Measurements from ENCODE around the gene POMT2. TPM values are rescaled to one million over a fixed set of nuclear protein-coding genes. Genes with fewer than 3 reads are reported as not detected.

Gene POMT2
- total RNA-seq, 2 donors from 2014 or later, result 13.0 to 37.7 TPM

- Histone ChIP-seq H3K9me3 (no peaks in the 10 kb centered on the region), H3K4me1 (no peaks in the 10 kb centered on the region), H3K4me3 (no peak overlapping the region), H3K9ac (ENCODE audit: low read depth in 2 of 2, low read length in 2 of 2) (no peak overlapping the region), H3K27me3 (no peaks in the 10 kb centered on the region), H3K36me3 (no peaks in the 10 kb centered on the region), H3K27ac (no peak overlapping the region)
- no peak for DNase-seq
- TF ChIP-seq, protein P1, sequence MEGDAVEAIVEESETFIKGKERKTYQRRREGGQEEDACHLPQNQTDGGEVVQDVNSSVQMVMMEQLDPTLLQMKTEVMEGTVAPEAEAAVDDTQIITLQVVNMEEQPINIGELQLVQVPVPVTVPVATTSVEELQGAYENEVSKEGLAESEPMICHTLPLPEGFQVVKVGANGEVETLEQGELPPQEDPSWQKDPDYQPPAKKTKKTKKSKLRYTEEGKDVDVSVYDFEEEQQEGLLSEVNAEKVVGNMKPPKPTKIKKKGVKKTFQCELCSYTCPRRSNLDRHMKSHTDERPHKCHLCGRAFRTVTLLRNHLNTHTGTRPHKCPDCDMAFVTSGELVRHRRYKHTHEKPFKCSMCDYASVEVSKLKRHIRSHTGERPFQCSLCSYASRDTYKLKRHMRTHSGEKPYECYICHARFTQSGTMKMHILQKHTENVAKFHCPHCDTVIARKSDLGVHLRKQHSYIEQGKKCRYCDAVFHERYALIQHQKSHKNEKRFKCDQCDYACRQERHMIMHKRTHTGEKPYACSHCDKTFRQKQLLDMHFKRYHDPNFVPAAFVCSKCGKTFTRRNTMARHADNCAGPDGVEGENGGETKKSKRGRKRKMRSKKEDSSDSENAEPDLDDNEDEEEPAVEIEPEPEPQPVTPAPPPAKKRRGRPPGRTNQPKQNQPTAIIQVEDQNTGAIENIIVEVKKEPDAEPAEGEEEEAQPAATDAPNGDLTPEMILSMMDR (IDR thresholded peaks at IDR 0.05), result no peak
- intact Hi-C loops (cut with DNase I), result no loop called here
These were observed 35.1 kb upstream of the POMT2 start for GRCh38 chr14:77355811-77356210.

- H3K27ac ChIP-seq, result no peak overlapping the region
- DNase-seq, result no peak
- TF ChIP-seq, protein P1 (IDR thresholded peaks at IDR 0.05), result no peak
- no peak overlapping the region for H3K9ac ChIP-seq (ENCODE audit: low read depth in 2 of 2, low read length in 2 of 2)
- H3K27me3 ChIP-seq, result no peaks in the 10 kb centered on the region
- H3K36me3 ChIP-seq, result no peaks in the 10 kb centered on the region
- no peaks in the 10 kb centered on the region for H3K9me3 ChIP-seq
- no peak overlapping the region for H3K4me3 ChIP-seq
- no peaks in the 10 kb centered on the region for H3K4me1 ChIP-seq
- intact Hi-C loops (cut with DNase I), result no loop called here
These were observed 32.9 kb upstream of the POMT2 start for GRCh38 chr14:77353469-77354141.

DNA sequence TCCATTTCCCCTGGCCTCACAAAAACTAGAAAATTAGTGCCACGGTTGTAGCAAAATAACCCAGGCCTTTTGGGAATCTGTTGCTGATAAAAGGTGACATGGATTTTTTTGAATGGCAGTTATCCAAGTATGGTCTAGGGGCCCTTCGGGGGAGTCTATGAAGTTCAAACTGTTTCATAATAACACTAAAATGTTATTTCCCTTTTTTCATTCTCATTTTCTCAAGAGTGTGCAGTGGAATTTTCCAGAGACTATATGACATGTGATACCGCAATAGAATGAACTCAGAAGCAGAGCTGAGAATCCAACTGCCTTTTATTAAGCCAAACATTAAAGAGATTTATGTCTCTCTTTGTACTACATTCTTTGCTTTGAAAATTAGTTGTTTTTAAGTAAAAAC lies 27.1 kb upstream of the POMT2 start:
- intact Hi-C loops (cut with DNase I), result no loop called here
- Histone ChIP-seq H3K4me1 (no peaks in the 10 kb centered on the region), H3K36me3 (no peaks in the 10 kb centered on the region), H3K27me3 (no peaks in the 10 kb centered on the region), H3K9ac (ENCODE audit: low read depth in 2 of 2, low read length in 2 of 2) (no peak overlapping the region), H3K4me3 (no peak overlapping the region), H3K9me3 (no peaks in the 10 kb centered on the region), H3K27ac (no peak overlapping the region)
- TF ChIP-seq, protein P1 (IDR thresholded peaks at IDR 0.05), result no peak
- no peak for DNase-seq

DNA sequence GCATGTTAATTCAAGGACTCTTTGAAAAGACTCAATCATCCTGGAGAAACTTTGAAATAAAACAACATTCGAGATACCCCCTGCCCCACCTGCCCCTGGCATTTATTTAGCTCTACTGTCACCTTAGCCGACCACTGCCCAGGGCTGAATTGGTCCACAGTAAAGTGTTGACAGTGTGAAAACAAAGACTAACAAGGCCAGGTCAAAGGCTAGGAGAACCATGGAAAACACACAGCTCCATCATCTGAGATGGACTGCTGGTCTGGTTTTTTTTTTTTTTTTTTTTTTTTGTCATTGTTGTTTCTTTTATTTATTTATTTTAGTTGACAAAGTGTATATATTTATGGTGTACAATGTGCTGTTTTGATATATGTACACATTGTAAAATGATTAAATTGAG lies 25.8 kb upstream of the POMT2 start:
- no peak for DNase-seq
- Histone ChIP-seq H3K9me3 (no peaks in the 10 kb centered on the region), H3K27ac (no peak overlapping the region), H3K27me3 (no peaks in the 10 kb centered on the region), H3K9ac (ENCODE audit: low read depth in 2 of 2, low read length in 2 of 2) (no peak overlapping the region), H3K4me1 (no peaks in the 10 kb centered on the region), H3K4me3 (no peak overlapping the region), H3K36me3 (no peaks in the 10 kb centered on the region)
- intact Hi-C loops (cut with DNase I), result no loop called here
- TF ChIP-seq, protein P1 (IDR thresholded peaks at IDR 0.05), result no peak

- no peaks in the 10 kb centered on the region for H3K36me3 ChIP-seq
- TF ChIP-seq, protein P1 (IDR thresholded peaks at IDR 0.05), result no peak
- no peaks in the 10 kb centered on the region for H3K9me3 ChIP-seq
These were observed 23.8 kb upstream of the POMT2 start for GRCh38 chr14:77344377-77344996.

More at GRCh38 chr14:77344377-77344996, 23.8 kb upstream of the POMT2 start:
- Histone ChIP-seq H3K27me3 (no peaks in the 10 kb centered on the region), H3K27ac (no peak overlapping the region), H3K9ac (ENCODE audit: low read depth in 2 of 2, low read length in 2 of 2) (no peak overlapping the region), H3K4me3 (no peak overlapping the region), H3K4me1 (no peaks in the 10 kb centered on the region)
- intact Hi-C loops (cut with DNase I), result no loop called here
- no peak for DNase-seq

Data from colonic mucosa (tissue), 4 donors.